SK-N-SH (cell line): ENCODE measurements around the gene PIR.

Source experiments
- CHD2 ChIP-seq: fragments of 150-350 bp; IDR thresholded peaks from 2 replicates; pipeline ENCODE4 v1.6.1; 2018; ENCODE audit warnings: low read length; ENCODE audit not compliant: partially characterized antibody
- CTCF ChIP-seq: fragments of 200-600 bp; sonication (generic); IDR thresholded peaks from 2 replicates; pipeline ENCODE4 v1.6.1; 2017; ENCODE audit warnings: antibody characterized with exemption, mild to moderate bottlenecking, moderate library complexity
- EP300 ChIP-seq, 2 experiments: IDR thresholded peaks; 2 replicates each; pipeline versions ENCODE4 v1.4.0 to v1.6.1; 2012; ENCODE audit warnings: borderline replicate concordance in 1 of 2, low read depth in 1 of 2, low read length in 1 of 2
- GABPA ChIP-seq: IDR thresholded peaks from 2 replicates; pipeline ENCODE4 v1.4.0; 2012; ENCODE audit warnings: low read depth, mild to moderate bottlenecking
- IRF3 ChIP-seq: fragments of 150-350 bp; IDR thresholded peaks from 2 replicates; pipeline ENCODE4 v1.6.1; 2016; ENCODE audit warnings: mild to moderate bottlenecking, low read depth, low read length
- PBX3 ChIP-seq: IDR thresholded peaks from 2 replicates; pipeline ENCODE4; 2012
- RCOR1 ChIP-seq: fragments of 150-350 bp; IDR thresholded peaks from 2 replicates; pipeline ENCODE4 v1.6.1; 2017; ENCODE audit warnings: antibody characterized with exemption, low read length
- RXRA ChIP-seq: IDR thresholded peaks from 2 replicates; pipeline ENCODE4 v1.4.0; 2012; ENCODE audit warnings: low read depth, mild to moderate bottlenecking, borderline replicate concordance
- USF2 ChIP-seq: fragments of 150-350 bp; IDR thresholded peaks from 2 replicates; pipeline ENCODE4 v1.6.1; 2017; ENCODE audit warnings: antibody characterized with exemption, low read length, low read depth, borderline replicate concordance
- YY1 ChIP-seq: IDR thresholded peaks from 2 replicates; pipeline ENCODE4 v1.4.0; 2012; ENCODE audit warnings: low read depth, mild to moderate bottlenecking

GRCh38 chrX:15410947-15411346 lies 82.2 kb downstream of the PIR start:
- TF ChIP-seq USF2 (no peak), CTCF (no peak), RCOR1 (no peak), GABPA (no peak), CHD2 (no peak), IRF3 (no peak), PBX3 (no peak), RXRA (no peak), EP300 (IDR thresholded peaks at IDR 0.05; ENCODE audit: borderline replicate concordance in 1 of 2, low read depth in 1 of 2, low read length in 1 of 2) (no peak), YY1 (no peak)
